Measurements from ENCODE around the gene RGP1. TPM values are rescaled to one million over a fixed set of nuclear protein-coding genes. Genes with fewer than 3 reads are reported as not detected.

The RGP1 gene
- total and polyA plus RNA-seq, 4 donors, result 11.0 to 32.4 (median 21.5) TPM

- no peaks in the 10 kb centered on the region for H3K4me1 ChIP-seq (ENCODE audit: control insufficient read depth in 1 of 2, insufficient read depth in 2 of 2, low read length in 2 of 2)
- H3K36me3 ChIP-seq (ENCODE audit: control insufficient read depth in 1 of 2, insufficient read depth in 2 of 2, low read length in 1 of 2), result peaks cover 0 to 5% of the 10 kb centered on the region in 2 donors
- ATAC-seq (ENCODE audit: low FRiP score) (no peak), DNase-seq (no peak)
- no peaks in the 10 kb centered on the region for H3K27me3 ChIP-seq (ENCODE audit: control insufficient read depth in 1 of 2, insufficient read depth in 2 of 2, low read length in 1 of 2)
- WGBS, 2 donors, result 52 to 57% methylated on average over 1 of the region's 1 CpG
- H3K27ac ChIP-seq (ENCODE audit: low read depth in 1 of 2, low read length in 2 of 2), result no peak overlapping the region
- no peak overlapping the region for H3K4me3 ChIP-seq (ENCODE audit: low read length in 2 of 2)
- no peaks in the 10 kb centered on the region for H3K9me3 ChIP-seq (ENCODE audit: control insufficient read depth, low read length)
- intact Hi-C loops (cut with DNase I), result no loop called here
These were observed 3.5 kb upstream of the RGP1 start for GRCh38 chr9:35745569-35745968.

GRCh38 chr9:35746583-35746982 is 2.5 kb upstream of the RGP1 start:
- DNase-seq, result no peak
- intact Hi-C loops (cut with DNase I), result no loop called here
- Histone ChIP-seq H3K9me3 (ENCODE audit: control insufficient read depth, low read length) (no peaks in the 10 kb centered on the region), H3K36me3 (ENCODE audit: control insufficient read depth in 1 of 2, insufficient read depth in 2 of 2, low read length in 1 of 2) (peaks cover 0 to 5% of the 10 kb centered on the region in 2 donors), H3K4me3 (ENCODE audit: low read length in 2 of 2) (peak overlapping the region; percentile 5 to 96), H3K27me3 (ENCODE audit: control insufficient read depth in 1 of 2, insufficient read depth in 2 of 2, low read length in 1 of 2) (no peaks in the 10 kb centered on the region), H3K4me1 (ENCODE audit: control insufficient read depth in 1 of 2, insufficient read depth in 2 of 2, low read length in 2 of 2) (no peaks in the 10 kb centered on the region), H3K27ac (ENCODE audit: low read depth in 1 of 2, low read length in 2 of 2) (no peak overlapping the region)
- no peak for ATAC-seq (ENCODE audit: low FRiP score)
- 29 to 34% methylated on average over 3 of the region's 3 CpGs for WGBS, 2 donors

- intact Hi-C loops (cut with DNase I), result loop anchor here in 1 of 2 donors (1.0 kb wide), 1 partner anchor 85 kb away; no protein-coding TSS in a partner anchor
- ATAC-seq (ENCODE audit: low FRiP score), result no peak
These were observed 737 bp upstream of the RGP1 start for GRCh38 chr9:35748242-35748857.

GRCh38 chr9:35749515-35750255 is 598 bp downstream of the RGP1 start:
- no peaks in the 10 kb centered on the region for H3K27me3 ChIP-seq (ENCODE audit: control insufficient read depth in 1 of 2, insufficient read depth in 2 of 2, low read length in 1 of 2)
- H3K4me3 ChIP-seq (ENCODE audit: low read length in 2 of 2), result peak overlapping the region; percentile 92 to 96
- peaks cover 0 to 8% of the 10 kb centered on the region in 2 donors for H3K36me3 ChIP-seq (ENCODE audit: control insufficient read depth in 1 of 2, insufficient read depth in 2 of 2, low read length in 1 of 2)
- H3K27ac ChIP-seq (ENCODE audit: low read depth in 1 of 2, low read length in 2 of 2), result peak overlapping the region; percentile 2 to 51
- H3K4me1 ChIP-seq (ENCODE audit: control insufficient read depth in 1 of 2, insufficient read depth in 2 of 2, low read length in 2 of 2), result no peaks in the 10 kb centered on the region
- H3K9me3 ChIP-seq (ENCODE audit: control insufficient read depth, low read length), result no peaks in the 10 kb centered on the region
- intact Hi-C loops (cut with DNase I), result no loop called here
- DNase-seq (peak in 1 of 2 donors; percentile 68), ATAC-seq (ENCODE audit: low FRiP score) (peak; percentile 11)
- 2% methylated on average over 17 to 19 of the region's 19 CpGs for WGBS, 2 donors

More at GRCh38 chr9:35748242-35748857, 737 bp upstream of the RGP1 start:
- Histone ChIP-seq H3K36me3 (ENCODE audit: control insufficient read depth in 1 of 2, insufficient read depth in 2 of 2, low read length in 1 of 2) (peaks cover 0 to 13% of the 10 kb centered on the region in 2 donors), H3K9me3 (ENCODE audit: control insufficient read depth, low read length) (no peaks in the 10 kb centered on the region), H3K4me1 (ENCODE audit: control insufficient read depth in 1 of 2, insufficient read depth in 2 of 2, low read length in 2 of 2) (no peaks in the 10 kb centered on the region), H3K27me3 (ENCODE audit: control insufficient read depth in 1 of 2, insufficient read depth in 2 of 2, low read length in 1 of 2) (no peaks in the 10 kb centered on the region), H3K27ac (ENCODE audit: low read depth in 1 of 2, low read length in 2 of 2) (peak overlapping the region; percentile 59 to 65), H3K4me3 (ENCODE audit: low read length in 2 of 2) (peak overlapping the region; percentile 92 to 96)
- 0 to 1% methylated on average over 24 of the region's 24 CpGs for WGBS, 2 donors
- no peak for DNase-seq

GRCh38 chr9:35750256-35750531 is 1.1 kb downstream of the RGP1 start:
- WGBS, 2 donors, result 25 to 31% methylated on average over 4 of the region's 4 CpGs
- Histone ChIP-seq H3K9me3 (ENCODE audit: control insufficient read depth, low read length) (no peaks in the 10 kb centered on the region), H3K4me1 (ENCODE audit: control insufficient read depth in 1 of 2, insufficient read depth in 2 of 2, low read length in 2 of 2) (no peaks in the 10 kb centered on the region), H3K36me3 (ENCODE audit: control insufficient read depth in 1 of 2, insufficient read depth in 2 of 2, low read length in 1 of 2) (peaks cover 0 to 8% of the 10 kb centered on the region in 2 donors), H3K4me3 (ENCODE audit: low read length in 2 of 2) (no peak overlapping the region), H3K27me3 (ENCODE audit: control insufficient read depth in 1 of 2, insufficient read depth in 2 of 2, low read length in 1 of 2) (no peaks in the 10 kb centered on the region), H3K27ac (ENCODE audit: low read depth in 1 of 2, low read length in 2 of 2) (peak overlapping the region in 1 of 2 donors; percentile 23)
- ATAC-seq (ENCODE audit: low FRiP score) (no peak), DNase-seq (no peak)
- intact Hi-C loops (cut with DNase I), result no loop called here

GRCh38 chr9:35753466-35753865 is 4.4 kb downstream of the RGP1 start:
- H3K36me3 ChIP-seq (ENCODE audit: control insufficient read depth in 1 of 2, insufficient read depth in 2 of 2, low read length in 1 of 2), result peaks cover 0 to 8% of the 10 kb centered on the region in 2 donors
- H3K9me3 ChIP-seq (ENCODE audit: control insufficient read depth, low read length), result no peaks in the 10 kb centered on the region
- no peaks in the 10 kb centered on the region for H3K4me1 ChIP-seq (ENCODE audit: control insufficient read depth in 1 of 2, insufficient read depth in 2 of 2, low read length in 2 of 2)
- H3K4me3 ChIP-seq (ENCODE audit: low read length in 2 of 2), result no peak overlapping the region
- ATAC-seq (ENCODE audit: low FRiP score), result no peak
- no peak for DNase-seq
- WGBS, 2 donors, result 79 to 87% methylated on average over 5 of the region's 5 CpGs
- no peaks in the 10 kb centered on the region for H3K27me3 ChIP-seq (ENCODE audit: control insufficient read depth in 1 of 2, insufficient read depth in 2 of 2, low read length in 1 of 2)
- no peak overlapping the region for H3K27ac ChIP-seq (ENCODE audit: low read depth in 1 of 2, low read length in 2 of 2)
- intact Hi-C loops (cut with DNase I), result no loop called here

- Histone ChIP-seq H3K27ac (ENCODE audit: low read depth in 1 of 2, low read length in 2 of 2) (no peak within 1 kb of the TSS), H3K27me3 (ENCODE audit: control insufficient read depth in 1 of 2, insufficient read depth in 2 of 2, low read length in 1 of 2) (no peaks in the 10 kb centered on the region), H3K9me3 (ENCODE audit: control insufficient read depth, low read length) (no peaks in the 10 kb centered on the region), H3K36me3 (ENCODE audit: control insufficient read depth in 1 of 2, insufficient read depth in 2 of 2, low read length in 1 of 2) (peaks cover 0 to 8% of the 10 kb centered on the region in 2 donors), H3K4me3 (ENCODE audit: low read length in 2 of 2) (no peak within 1 kb of the TSS), H3K4me1 (ENCODE audit: control insufficient read depth in 1 of 2, insufficient read depth in 2 of 2, low read length in 2 of 2) (no peaks in the 10 kb centered on the region)
- 15 to 29% methylated on average over 3 of the region's 3 CpGs for WGBS, 2 donors
- DNase-seq (no peak), ATAC-seq (ENCODE audit: low FRiP score) (no peak)
- intact Hi-C loops (cut with DNase I), result no loop called here
These were observed 5.2 kb downstream of the RGP1 start, which contains the start of gene MSMP for GRCh38 chr9:35754264-35754663. MSMP (minus strand) TSS chr9:35754276; CDS start chr9:35754129, 147 bp downstream.

- Histone ChIP-seq H3K4me1 (ENCODE audit: control insufficient read depth in 1 of 2, insufficient read depth in 2 of 2, low read length in 2 of 2) (no peaks in the 10 kb centered on the region), H3K36me3 (ENCODE audit: control insufficient read depth in 1 of 2, insufficient read depth in 2 of 2, low read length in 1 of 2) (peaks cover 0 to 8% of the 10 kb centered on the region in 2 donors), H3K9me3 (ENCODE audit: control insufficient read depth, low read length) (no peaks in the 10 kb centered on the region), H3K27me3 (ENCODE audit: control insufficient read depth in 1 of 2, insufficient read depth in 2 of 2, low read length in 1 of 2) (no peaks in the 10 kb centered on the region), H3K27ac (ENCODE audit: low read depth in 1 of 2, low read length in 2 of 2) (no peak overlapping the region), H3K4me3 (ENCODE audit: low read length in 2 of 2) (no peak overlapping the region)
- no peak for DNase-seq
- intact Hi-C loops (cut with DNase I), result no loop called here
- no peak for ATAC-seq (ENCODE audit: low FRiP score)
- 90 to 95% methylated on average over 4 of the region's 4 CpGs for WGBS, 2 donors
These were observed 6.0 kb downstream of the RGP1 start for GRCh38 chr9:35755071-35755470.

Data from aorta (tissue), 5 donors.